HEK293 (cell line): ENCODE data around the gene KANSL2.
A peak's percentile ranks its signal among the peaks of the same experiment; 100 is the strongest.

Experiments
- GLIS1 ChIP-seq: fragments of 450-650 bp; formaldehyde crosslinking; IDR thresholded peaks from 2 replicates; pipeline ENCODE4 v1.5.1; 2016; ENCODE audit warnings: missing biosample characterization, missing genetic modification characterization
- HOXD13 ChIP-seq: sonication (generic); formaldehyde crosslinking; IDR thresholded peaks from 2 replicates; pipeline ENCODE4 v1.8.0; 2022; ENCODE audit warnings: missing genetic modification reagents, borderline replicate concordance
- ZBTB20 ChIP-seq: fragments of 450-650 bp; formaldehyde crosslinking; IDR thresholded peaks from 2 replicates; pipeline ENCODE4 v1.5.1; 2016; ENCODE audit warnings: missing biosample characterization, missing genetic modification characterization
- ZBTB7A ChIP-seq: fragments of 450-650 bp; formaldehyde crosslinking; IDR thresholded peaks from 2 replicates; pipeline ENCODE4 v1.5.1; 2016; ENCODE audit warnings: low read depth, missing biosample characterization, missing genetic modification characterization
- ZNF114 ChIP-seq: fragments of 450-650 bp; formaldehyde crosslinking; IDR thresholded peaks from 2 replicates; pipeline ENCODE4 v1.5.0; 2017; ENCODE audit warnings: missing biosample characterization, missing genetic modification characterization
- ZNF133 ChIP-seq: fragments of 450-650 bp; formaldehyde crosslinking; IDR thresholded peaks from 2 replicates; pipeline ENCODE4 v1.5.1; 2016; ENCODE audit warnings: missing biosample characterization, missing genetic modification characterization
- ZNF239 ChIP-seq: fragments of 450-650 bp; formaldehyde crosslinking; IDR thresholded peaks from 2 replicates; pipeline ENCODE4 v1.5.1; 2016; ENCODE audit warnings: missing biosample characterization, missing genetic modification characterization
- ZNF274 ChIP-seq, 2 experiments: fragments of 200-500 bp in 1 of 2; fragments of 450-650 bp in 1 of 2; sonication (Bioruptor generic) in 1 of 2; formaldehyde crosslinking in 1 of 2; IDR thresholded peaks; 2 replicates each; pipeline versions ENCODE4 v1.5.1 to v1.6.1; 2014 to 2016; ENCODE audit warnings: borderline replicate concordance in 1 of 2, inconsistent platforms in 1 of 2, low read length in 1 of 2, missing biosample characterization in 1 of 2, missing genetic modification characterization in 1 of 2
- ZNF311 ChIP-seq: fragments of 450-650 bp; formaldehyde crosslinking; IDR thresholded peaks from 2 replicates; pipeline ENCODE4 v1.5.1; 2017; ENCODE audit warnings: missing biosample characterization, missing genetic modification characterization, borderline replicate concordance
- ZNF335 ChIP-seq: fragments of 450-650 bp; formaldehyde crosslinking; conservative IDR thresholded peaks from 2 replicates; pipeline ENCODE4 v1.5.1; 2016; ENCODE audit warnings: missing biosample characterization, missing genetic modification characterization
- ZNF350 ChIP-seq: fragments of 450-650 bp; formaldehyde crosslinking; IDR thresholded peaks from 2 replicates; pipeline ENCODE4 v1.5.0; 2017; ENCODE audit warnings: missing biosample characterization, mild to moderate bottlenecking, missing genetic modification characterization
- ZNF426 ChIP-seq: fragments of 450-650 bp; formaldehyde crosslinking; IDR thresholded peaks from 2 replicates; pipeline ENCODE4 v1.5.1; 2017; ENCODE audit warnings: missing biosample characterization, missing genetic modification characterization, mild to moderate bottlenecking, inconsistent platforms, moderate library complexity
- ZNF521 ChIP-seq: fragments of 450-650 bp; formaldehyde crosslinking; IDR thresholded peaks from 2 replicates; pipeline ENCODE4 v1.5.1; 2017; ENCODE audit warnings: missing biosample characterization, mild to moderate bottlenecking, missing genetic modification characterization
- ZNF548 ChIP-seq: fragments of 450-650 bp; formaldehyde crosslinking; IDR thresholded peaks from 2 replicates; pipeline ENCODE4 v1.5.1; 2016; ENCODE audit warnings: missing biosample characterization, missing genetic modification characterization
- ZNF549 ChIP-seq: fragments of 450-650 bp; IDR thresholded peaks from 2 replicates; pipeline ENCODE4 v1.5.1; 2018; ENCODE audit warnings: missing biosample characterization, missing genetic modification characterization, mild to moderate bottlenecking, inconsistent platforms, moderate library complexity
- ZNF558 ChIP-seq: fragments of 450-650 bp; formaldehyde crosslinking; IDR thresholded peaks from 2 replicates; pipeline ENCODE4 v1.5.1; 2016; ENCODE audit warnings: missing biosample characterization, missing genetic modification characterization
- ZNF626 ChIP-seq: fragments of 450-650 bp; sonication (Bioruptor Pico); formaldehyde crosslinking; IDR thresholded peaks from 2 replicates; pipeline ENCODE4 v1.5.1; 2018; ENCODE audit warnings: missing biosample characterization, missing genetic modification characterization, inconsistent platforms
- ZNF629 ChIP-seq: fragments of 450-650 bp; formaldehyde crosslinking; IDR thresholded peaks from 2 replicates; pipeline ENCODE4 v1.5.1; 2017; ENCODE audit warnings: missing biosample characterization, missing genetic modification characterization
- ZNF658 ChIP-seq: fragments of 450-650 bp; formaldehyde crosslinking; IDR thresholded peaks from 2 replicates; pipeline ENCODE4; 2016; ENCODE audit warnings: missing biosample characterization, missing genetic modification characterization
- ZNF660 ChIP-seq: fragments of 450-650 bp; IDR thresholded peaks from 2 replicates; pipeline ENCODE4 v1.5.1; 2018; ENCODE audit warnings: missing biosample characterization, mild to moderate bottlenecking, missing genetic modification characterization
- ZNF670 ChIP-seq: fragments of 450-650 bp; formaldehyde crosslinking; IDR thresholded peaks from 2 replicates; pipeline ENCODE4 v1.5.1; 2016; ENCODE audit warnings: missing biosample characterization, missing genetic modification characterization, low read depth
- ZNF768 ChIP-seq: fragments of 450-650 bp; formaldehyde crosslinking; IDR thresholded peaks from 2 replicates; pipeline ENCODE4 v1.5.1; 2018; ENCODE audit warnings: missing biosample characterization, mild to moderate bottlenecking, missing genetic modification characterization
- ZNF785 ChIP-seq: fragments of 450-650 bp; formaldehyde crosslinking; IDR thresholded peaks from 2 replicates; pipeline ENCODE4 v1.5.1; 2016; ENCODE audit warnings: missing biosample characterization, missing genetic modification characterization
- ZNF791 ChIP-seq: fragments of 450-650 bp; formaldehyde crosslinking; IDR thresholded peaks from 2 replicates; pipeline ENCODE4 v1.5.1; 2016; ENCODE audit warnings: missing biosample characterization, missing genetic modification characterization
- ZNF792 ChIP-seq: fragments of 450-650 bp; formaldehyde crosslinking; IDR thresholded peaks from 2 replicates; pipeline ENCODE4 v1.5.1; 2016; ENCODE audit warnings: missing biosample characterization, missing genetic modification characterization
- TF ChIP-seq, protein P1 (sequence below): fragments of 450-650 bp; formaldehyde crosslinking; IDR thresholded peaks from 2 replicates; pipeline ENCODE4 v1.5.1; 2016; ENCODE audit warnings: missing biosample characterization, missing genetic modification characterization
- TF ChIP-seq, protein P2 (sequence below): fragments of 450-650 bp; formaldehyde crosslinking; IDR thresholded peaks from 2 replicates; pipeline ENCODE4 v1.5.1; 2016; ENCODE audit warnings: missing biosample characterization, missing genetic modification characterization
- TF ChIP-seq, protein P3 (sequence below): fragments of 450-650 bp; formaldehyde crosslinking; IDR thresholded peaks from 2 replicates; pipeline ENCODE4 v1.5.1; 2016; ENCODE audit warnings: missing biosample characterization, missing genetic modification characterization
- TF ChIP-seq, protein P4 (sequence below): fragments of 450-650 bp; formaldehyde crosslinking; IDR thresholded peaks from 2 replicates; pipeline ENCODE4 v1.5.1; 2016; ENCODE audit warnings: missing biosample characterization, missing genetic modification characterization, borderline replicate concordance
- TF ChIP-seq, protein P5 (sequence below): fragments of 450-650 bp; formaldehyde crosslinking; IDR thresholded peaks from 2 replicates; pipeline ENCODE4 v1.5.1; 2017; ENCODE audit warnings: missing biosample characterization, missing genetic modification characterization

The KANSL2 gene

DNA sequence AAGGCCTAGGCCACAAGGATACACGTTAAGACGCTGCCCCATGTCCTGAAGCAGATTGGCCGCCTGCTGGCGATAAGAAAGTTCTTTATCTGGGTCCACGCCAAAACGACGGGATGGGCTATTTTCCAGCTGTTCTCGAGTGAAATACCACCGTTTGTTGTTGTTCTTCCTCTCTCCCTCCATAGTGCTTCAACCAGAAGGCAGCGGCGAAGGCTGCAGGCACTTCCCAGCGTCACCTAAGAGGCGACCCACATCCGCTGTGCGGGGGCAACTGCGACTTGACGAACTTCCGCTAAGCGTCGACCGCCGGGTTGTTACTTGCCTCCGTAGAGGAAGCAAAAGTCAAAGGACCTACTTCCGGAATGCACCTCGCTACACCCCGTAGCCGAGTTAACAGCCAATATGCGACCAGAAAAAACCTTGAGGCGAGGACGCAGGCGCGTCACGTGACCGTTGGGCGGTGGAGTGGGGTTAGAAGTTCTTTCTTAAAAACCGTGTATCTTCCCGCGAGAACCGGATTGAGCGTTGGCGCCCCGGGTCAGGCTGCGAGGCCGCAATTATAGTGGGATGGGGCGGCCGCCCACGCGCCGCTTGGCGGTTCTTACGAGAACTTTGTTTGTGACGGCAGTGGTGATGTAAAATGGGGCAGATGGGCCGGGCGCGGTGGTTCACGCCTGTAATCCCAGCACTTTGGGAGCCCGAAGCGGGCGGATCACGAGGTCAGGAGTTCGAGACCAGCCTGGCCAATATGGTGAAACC is 34.6 kb upstream of the KANSL2 start, which contains the start of gene CCNT1 (continued):
- TF ChIP-seq, protein P1, sequence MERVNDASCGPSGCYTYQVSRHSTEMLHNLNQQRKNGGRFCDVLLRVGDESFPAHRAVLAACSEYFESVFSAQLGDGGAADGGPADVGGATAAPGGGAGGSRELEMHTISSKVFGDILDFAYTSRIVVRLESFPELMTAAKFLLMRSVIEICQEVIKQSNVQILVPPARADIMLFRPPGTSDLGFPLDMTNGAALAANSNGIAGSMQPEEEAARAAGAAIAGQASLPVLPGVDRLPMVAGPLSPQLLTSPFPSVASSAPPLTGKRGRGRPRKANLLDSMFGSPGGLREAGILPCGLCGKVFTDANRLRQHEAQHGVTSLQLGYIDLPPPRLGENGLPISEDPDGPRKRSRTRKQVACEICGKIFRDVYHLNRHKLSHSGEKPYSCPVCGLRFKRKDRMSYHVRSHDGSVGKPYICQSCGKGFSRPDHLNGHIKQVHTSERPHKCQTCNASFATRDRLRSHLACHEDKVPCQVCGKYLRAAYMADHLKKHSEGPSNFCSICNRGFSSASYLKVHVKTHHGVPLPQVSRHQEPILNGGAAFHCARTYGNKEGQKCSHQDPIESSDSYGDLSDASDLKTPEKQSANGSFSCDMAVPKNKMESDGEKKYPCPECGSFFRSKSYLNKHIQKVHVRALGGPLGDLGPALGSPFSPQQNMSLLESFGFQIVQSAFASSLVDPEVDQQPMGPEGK: peak; percentile 92
- TF ChIP-seq HOXD13 (no peak), ZNF791 (tag by site-specific recombination) (no peak), ZNF768 (tag by site-specific recombination) (no peak), ZNF670 (tag by site-specific recombination) (no peak), ZNF350 (tag by site-specific recombination) (no peak), ZNF549 (tag by site-specific recombination) (no peak), ZNF660 (tag by site-specific recombination) (peak; percentile 87), ZNF239 (tag by site-specific recombination) (0 out of 2 replicates have a peak, but pooled peaks have one; percentile 34), ZNF311 (tag by site-specific recombination) (no peak), ZNF558 (tag by site-specific recombination) (peak; percentile 38; the same call in 1 of the 2 replicates), ZNF133 (tag by site-specific recombination) (peak; percentile 38; the same call in 1 of the 2 replicates), ZNF274 (IDR thresholded peaks at IDR 0.05; ENCODE audit: low read length) (no peak), ZNF274 (tag by site-specific recombination; IDR thresholded peaks at IDR 0.05; ENCODE audit: borderline replicate concordance) (no peak), ZBTB20 (tag by site-specific recombination) (peak; percentile 23), ZNF658 (tag by site-specific recombination) (no peak), ZNF785 (peak; percentile 90; the same call in 1 of the 2 replicates), ZNF548 (tag by site-specific recombination) (no peak), ZNF626 (tag by site-specific recombination) (no peak), ZNF114 (tag by site-specific recombination) (no peak), ZNF629 (tag by site-specific recombination) (peak; percentile 99), ZNF792 (tag by site-specific recombination) (peak; percentile 84; the same call in 1 of the 2 replicates), ZNF521 (no peak), GLIS1 (tag by site-specific recombination) (peak; percentile 76), ZBTB7A (tag by site-specific recombination) (peak; percentile 92), ZNF426 (tag by site-specific recombination) (no peak), ZNF335 (tag by site-specific recombination) (peak; percentile 100)
- TF ChIP-seq, protein P2, sequence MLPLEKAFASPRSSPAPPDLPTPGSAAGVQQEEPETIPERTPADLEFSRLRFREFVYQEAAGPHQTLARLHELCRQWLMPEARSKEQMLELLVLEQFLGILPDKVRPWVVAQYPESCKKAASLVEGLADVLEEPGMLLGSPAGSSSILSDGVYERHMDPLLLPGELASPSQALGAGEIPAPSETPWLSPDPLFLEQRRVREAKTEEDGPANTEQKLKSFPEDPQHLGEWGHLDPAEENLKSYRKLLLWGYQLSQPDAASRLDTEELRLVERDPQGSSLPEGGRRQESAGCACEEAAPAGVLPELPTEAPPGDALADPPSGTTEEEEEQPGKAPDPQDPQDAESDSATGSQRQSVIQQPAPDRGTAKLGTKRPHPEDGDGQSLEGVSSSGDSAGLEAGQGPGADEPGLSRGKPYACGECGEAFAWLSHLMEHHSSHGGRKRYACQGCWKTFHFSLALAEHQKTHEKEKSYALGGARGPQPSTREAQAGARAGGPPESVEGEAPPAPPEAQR (tag by site-specific recombination): no peak
- TF ChIP-seq, protein P3, sequence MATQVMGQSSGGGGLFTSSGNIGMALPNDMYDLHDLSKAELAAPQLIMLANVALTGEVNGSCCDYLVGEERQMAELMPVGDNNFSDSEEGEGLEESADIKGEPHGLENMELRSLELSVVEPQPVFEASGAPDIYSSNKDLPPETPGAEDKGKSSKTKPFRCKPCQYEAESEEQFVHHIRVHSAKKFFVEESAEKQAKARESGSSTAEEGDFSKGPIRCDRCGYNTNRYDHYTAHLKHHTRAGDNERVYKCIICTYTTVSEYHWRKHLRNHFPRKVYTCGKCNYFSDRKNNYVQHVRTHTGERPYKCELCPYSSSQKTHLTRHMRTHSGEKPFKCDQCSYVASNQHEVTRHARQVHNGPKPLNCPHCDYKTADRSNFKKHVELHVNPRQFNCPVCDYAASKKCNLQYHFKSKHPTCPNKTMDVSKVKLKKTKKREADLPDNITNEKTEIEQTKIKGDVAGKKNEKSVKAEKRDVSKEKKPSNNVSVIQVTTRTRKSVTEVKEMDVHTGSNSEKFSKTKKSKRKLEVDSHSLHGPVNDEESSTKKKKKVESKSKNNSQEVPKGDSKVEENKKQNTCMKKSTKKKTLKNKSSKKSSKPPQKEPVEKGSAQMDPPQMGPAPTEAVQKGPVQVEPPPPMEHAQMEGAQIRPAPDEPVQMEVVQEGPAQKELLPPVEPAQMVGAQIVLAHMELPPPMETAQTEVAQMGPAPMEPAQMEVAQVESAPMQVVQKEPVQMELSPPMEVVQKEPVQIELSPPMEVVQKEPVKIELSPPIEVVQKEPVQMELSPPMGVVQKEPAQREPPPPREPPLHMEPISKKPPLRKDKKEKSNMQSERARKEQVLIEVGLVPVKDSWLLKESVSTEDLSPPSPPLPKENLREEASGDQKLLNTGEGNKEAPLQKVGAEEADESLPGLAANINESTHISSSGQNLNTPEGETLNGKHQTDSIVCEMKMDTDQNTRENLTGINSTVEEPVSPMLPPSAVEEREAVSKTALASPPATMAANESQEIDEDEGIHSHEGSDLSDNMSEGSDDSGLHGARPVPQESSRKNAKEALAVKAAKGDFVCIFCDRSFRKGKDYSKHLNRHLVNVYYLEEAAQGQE: peak; percentile 26; the same call in 1 of the 2 replicates
- TF ChIP-seq, protein P4, sequence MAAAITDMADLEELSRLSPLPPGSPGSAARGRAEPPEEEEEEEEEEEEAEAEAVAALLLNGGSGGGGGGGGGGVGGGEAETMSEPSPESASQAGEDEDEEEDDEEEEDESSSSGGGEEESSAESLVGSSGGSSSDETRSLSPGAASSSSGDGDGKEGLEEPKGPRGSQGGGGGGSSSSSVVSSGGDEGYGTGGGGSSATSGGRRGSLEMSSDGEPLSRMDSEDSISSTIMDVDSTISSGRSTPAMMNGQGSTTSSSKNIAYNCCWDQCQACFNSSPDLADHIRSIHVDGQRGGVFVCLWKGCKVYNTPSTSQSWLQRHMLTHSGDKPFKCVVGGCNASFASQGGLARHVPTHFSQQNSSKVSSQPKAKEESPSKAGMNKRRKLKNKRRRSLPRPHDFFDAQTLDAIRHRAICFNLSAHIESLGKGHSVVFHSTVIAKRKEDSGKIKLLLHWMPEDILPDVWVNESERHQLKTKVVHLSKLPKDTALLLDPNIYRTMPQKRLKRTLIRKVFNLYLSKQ: no peak
- TF ChIP-seq, protein P5, sequence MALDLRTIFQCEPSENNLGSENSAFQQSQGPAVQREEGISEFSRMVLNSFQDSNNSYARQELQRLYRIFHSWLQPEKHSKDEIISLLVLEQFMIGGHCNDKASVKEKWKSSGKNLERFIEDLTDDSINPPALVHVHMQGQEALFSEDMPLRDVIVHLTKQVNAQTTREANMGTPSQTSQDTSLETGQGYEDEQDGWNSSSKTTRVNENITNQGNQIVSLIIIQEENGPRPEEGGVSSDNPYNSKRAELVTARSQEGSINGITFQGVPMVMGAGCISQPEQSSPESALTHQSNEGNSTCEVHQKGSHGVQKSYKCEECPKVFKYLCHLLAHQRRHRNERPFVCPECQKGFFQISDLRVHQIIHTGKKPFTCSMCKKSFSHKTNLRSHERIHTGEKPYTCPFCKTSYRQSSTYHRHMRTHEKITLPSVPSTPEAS: peak; percentile 20; the same call in 1 of the 2 replicates
